Ishikawa (cell line): ENCODE data around the gene CASP14.

ENCODE experiments used
- CEBPB ChIP-seq: IDR thresholded peaks from 2 replicates; pipeline ENCODE4 v1.6.1; 2012
- CREB1 ChIP-seq: IDR thresholded peaks from 2 replicates; pipeline ENCODE4 v1.6.1; 2012; ENCODE audit warnings: low read depth
- EGR1 ChIP-seq: IDR thresholded peaks from 2 replicates; pipeline ENCODE4 v1.6.1; 2012
- EP300 ChIP-seq: IDR thresholded peaks from 2 replicates; pipeline ENCODE4 v1.6.1; 2012; ENCODE audit warnings: borderline replicate concordance
- FOXM1 ChIP-seq: IDR thresholded peaks from 2 replicates; pipeline ENCODE4 v1.6.1; 2012; ENCODE audit warnings: low read depth, borderline replicate concordance
- NFIC ChIP-seq: IDR thresholded peaks from 2 replicates; pipeline ENCODE4 v1.6.1; 2012
- RAD21 ChIP-seq: IDR thresholded peaks from 2 replicates; pipeline ENCODE4 v1.6.1; 2012; ENCODE audit warnings: low read depth
- REST ChIP-seq: IDR thresholded peaks from 2 replicates; pipeline ENCODE4 v1.6.1; 2012; ENCODE audit warnings: low read depth, mild to moderate bottlenecking
- TAF1 ChIP-seq: IDR thresholded peaks from 2 replicates; pipeline ENCODE4 v1.6.1; 2012; ENCODE audit warnings: low read depth, mild to moderate bottlenecking
- TCF12 ChIP-seq: IDR thresholded peaks from 2 replicates; pipeline ENCODE4 v1.6.1; 2012; ENCODE audit warnings: low read depth
- TEAD4 ChIP-seq: IDR thresholded peaks from 2 replicates; pipeline ENCODE4 v1.6.1; 2012
- YY1 ChIP-seq: IDR thresholded peaks from 2 replicates; pipeline ENCODE4 v1.6.1; 2012; ENCODE audit warnings: low read depth
- ZBTB7A ChIP-seq: IDR thresholded peaks from 2 replicates; pipeline ENCODE4 v1.6.1; 2012; ENCODE audit warnings: low read depth
- TF ChIP-seq, protein P1 (sequence below): IDR thresholded peaks from 2 replicates; pipeline ENCODE4 v1.6.1; 2012
- TF ChIP-seq, protein P2 (sequence below): IDR thresholded peaks from 2 replicates; pipeline ENCODE4 v1.6.1; 2012

Gene CASP14

DNA sequence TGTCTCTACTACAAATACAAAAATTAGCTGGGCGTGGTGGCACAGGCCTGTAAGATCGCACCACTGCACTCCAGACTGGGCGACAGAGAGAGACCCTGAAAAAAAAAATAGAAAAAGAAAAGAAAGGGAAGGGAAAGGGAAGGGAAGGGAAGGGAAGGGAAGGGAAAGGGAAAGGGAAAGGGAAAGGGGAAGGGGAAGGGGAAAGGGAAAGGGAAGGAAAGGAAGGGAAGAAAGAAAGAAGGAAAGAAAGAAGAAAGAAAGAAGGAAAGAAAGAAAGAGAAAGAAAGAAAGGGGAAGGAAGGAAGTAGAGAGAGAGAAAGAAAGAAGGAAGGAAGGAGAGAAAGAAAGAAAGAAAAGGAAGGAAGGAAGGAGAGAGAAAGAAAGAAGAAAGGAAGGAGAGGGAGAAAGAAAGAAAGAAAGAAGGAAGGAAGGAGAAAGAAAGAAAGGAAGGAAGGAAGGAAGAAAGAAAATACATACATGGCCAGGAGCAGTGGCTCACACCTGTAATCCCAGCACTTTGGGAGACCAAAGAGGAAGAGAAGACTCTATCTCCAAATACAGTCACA, 49.8 kb downstream of the CASP14 start:
- no peak for TF ChIP-seq REST
- TF ChIP-seq FOXM1: no peak
- TF ChIP-seq CEBPB: no peak
- no peak for TF ChIP-seq TCF12
- TF ChIP-seq EP300: no peak
- no peak for TF ChIP-seq CREB1
- TF ChIP-seq RAD21: no peak
- no peak for TF ChIP-seq YY1
- TF ChIP-seq, protein P1, sequence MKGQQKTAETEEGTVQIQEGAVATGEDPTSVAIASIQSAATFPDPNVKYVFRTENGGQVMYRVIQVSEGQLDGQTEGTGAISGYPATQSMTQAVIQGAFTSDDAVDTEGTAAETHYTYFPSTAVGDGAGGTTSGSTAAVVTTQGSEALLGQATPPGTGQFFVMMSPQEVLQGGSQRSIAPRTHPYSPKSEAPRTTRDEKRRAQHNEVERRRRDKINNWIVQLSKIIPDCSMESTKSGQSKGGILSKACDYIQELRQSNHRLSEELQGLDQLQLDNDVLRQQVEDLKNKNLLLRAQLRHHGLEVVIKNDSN: no peak
- TF ChIP-seq, protein P2, sequence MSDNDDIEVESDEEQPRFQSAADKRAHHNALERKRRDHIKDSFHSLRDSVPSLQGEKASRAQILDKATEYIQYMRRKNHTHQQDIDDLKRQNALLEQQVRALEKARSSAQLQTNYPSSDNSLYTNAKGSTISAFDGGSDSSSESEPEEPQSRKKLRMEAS: no peak
- no peak for TF ChIP-seq NFIC
- no peak for TF ChIP-seq TEAD4
- TF ChIP-seq EGR1: no peak
- no peak for TF ChIP-seq TAF1

DNA sequence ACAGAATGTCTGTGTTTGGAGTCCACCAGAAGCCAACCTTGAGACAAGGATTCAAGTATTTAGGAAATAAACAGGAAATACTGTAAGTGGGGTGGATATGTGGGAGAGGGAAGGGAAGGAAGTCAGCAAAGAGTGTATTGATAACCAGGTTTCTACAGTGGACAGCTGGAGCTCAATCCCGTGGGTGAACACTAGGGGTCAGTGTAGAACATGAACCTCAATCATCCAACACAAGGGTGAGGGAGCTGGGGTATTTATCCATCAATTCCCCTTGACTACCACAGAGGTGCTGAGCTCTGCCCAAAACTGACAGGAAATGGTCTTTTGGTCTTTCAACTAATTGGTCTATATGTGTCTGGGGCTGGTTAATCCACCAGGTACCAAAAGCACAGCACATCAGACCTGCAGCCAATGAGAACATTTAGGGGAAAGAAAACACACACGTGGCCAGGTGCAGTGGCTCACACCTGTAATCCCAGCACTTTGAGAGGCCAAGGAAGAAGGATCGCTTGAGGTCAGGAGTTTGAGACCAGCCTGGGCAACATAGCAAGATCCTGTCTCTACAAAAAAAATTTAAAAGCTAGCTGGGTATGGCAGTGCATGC, 52.3 kb downstream of the CASP14 start:
- TF ChIP-seq, protein P1: no peak
- peak; percentile 60 for TF ChIP-seq RAD21

DNA sequence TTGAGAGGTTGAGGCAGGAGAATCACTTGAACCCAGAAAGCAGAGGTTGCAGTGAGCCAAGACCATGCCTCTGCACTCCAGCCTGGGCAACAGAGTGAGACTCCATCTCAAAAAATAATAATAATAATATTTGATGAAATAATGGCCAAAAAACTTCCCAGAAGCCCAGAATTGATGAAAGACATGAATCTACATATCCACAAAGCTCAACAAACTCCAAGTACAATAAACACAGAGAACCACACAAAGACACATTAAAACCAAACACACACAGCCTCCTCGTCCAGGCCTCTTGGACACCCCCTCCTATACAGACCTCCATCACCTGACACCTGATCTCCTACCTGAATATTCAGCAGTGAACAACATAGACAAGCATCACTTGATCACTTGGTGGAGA, 54.7 kb downstream of the CASP14 start:
- TF ChIP-seq, protein P1: no peak
- TF ChIP-seq TEAD4 (no peak), RAD21 (no peak), CREB1 (no peak), NFIC (no peak)

DNA sequence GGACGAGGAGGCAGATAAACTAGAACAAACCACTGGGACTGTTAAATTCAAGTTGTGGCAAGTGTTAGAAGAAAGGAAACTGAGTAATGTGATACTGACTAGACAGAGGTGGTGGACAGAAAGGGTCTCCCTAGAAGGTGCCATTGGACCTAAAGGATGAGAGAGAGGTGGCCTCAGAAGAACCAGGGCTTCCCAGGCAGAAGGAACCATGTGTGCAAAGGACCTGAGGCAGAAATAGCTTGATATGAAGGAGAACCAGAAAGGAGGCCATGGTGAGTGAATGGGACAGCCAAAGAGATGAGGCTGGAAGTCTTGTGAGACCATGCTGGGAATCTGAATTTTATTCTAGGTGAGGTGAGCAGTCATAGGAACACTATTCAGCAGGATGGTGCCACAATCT, 55.1 kb downstream of the CASP14 start:
- TF ChIP-seq EGR1 (no peak), TCF12 (no peak), YY1 (no peak), ZBTB7A (no peak), TEAD4 (no peak), EP300 (no peak), NFIC (no peak), CREB1 (no peak), REST (no peak), CEBPB (no peak), TAF1 (no peak), RAD21 (no peak), FOXM1 (no peak)
- TF ChIP-seq, protein P1: no peak
- TF ChIP-seq, protein P2: no peak

DNA sequence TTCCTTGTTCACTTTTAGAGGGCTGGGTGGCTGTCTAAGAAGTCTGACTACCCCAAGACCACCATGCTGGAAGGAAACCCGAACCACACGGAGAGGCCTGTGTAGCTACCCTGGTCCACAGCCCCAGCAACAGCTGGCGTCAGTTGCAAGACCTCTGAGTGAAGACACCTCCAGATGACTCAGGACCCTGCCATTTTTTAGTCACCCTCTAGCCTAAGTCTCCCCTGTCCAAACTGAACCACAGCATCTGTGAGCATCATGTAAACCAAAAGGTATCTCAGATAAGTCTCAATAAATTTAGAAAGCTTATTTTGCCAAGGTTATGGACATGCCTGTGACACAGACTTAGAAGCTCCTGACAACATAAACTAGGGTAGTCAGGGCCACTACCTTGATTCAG, 55.8 kb downstream of the CASP14 start:
- TF ChIP-seq CEBPB (no peak), CREB1 (no peak), TAF1 (no peak), EGR1 (no peak), ZBTB7A (no peak), EP300 (no peak), FOXM1 (no peak), NFIC (no peak), RAD21 (no peak)
